Esophagus muscularis mucosa (tissue), 4 donors: ENCODE measurements around the gene CAMSAP1. TPM values are rescaled to one million over a fixed set of nuclear protein-coding genes. Genes with fewer than 3 reads are reported as not detected.

Source experiments
- DNase-seq: peaks from one replicate; pipeline ENCODE4 v3.0.0-alpha.2; 2017; ENCODE audit errors: extremely low spot score
- H3K27ac ChIP-seq, 4 donors: fragments of 200-600 bp; sonication (generic); replicated peaks in 1 of 4; 1 replicate in 3 of 4; 2 replicates in 1 of 4; pipeline ENCODE4 v1.5.1; 2016 to 2019; ENCODE audit warnings: mild to moderate bottlenecking in 1 of 4
- H3K27me3 ChIP-seq, 4 donors: fragments of 200-600 bp; sonication (generic); one replicate each; pipeline versions ENCODE4 v1.5.1 to v1.6.0; 2016 to 2019
- H3K36me3 ChIP-seq, 4 donors: fragments of 200-600 bp; sonication (generic); one replicate each; pipeline ENCODE4 v1.5.1; 2016 to 2019
- H3K4me1 ChIP-seq, 4 donors: fragments of 200-600 bp; sonication (generic); one replicate each; pipeline ENCODE4 v1.5.1; 2016 to 2019
- H3K4me3 ChIP-seq, 4 donors: fragments of 200-600 bp; sonication (generic); 1 replicate in 2 of 4; 2 replicates in 2 of 4; pipeline ENCODE4 v1.5.1; 2016 to 2019; ENCODE audit warnings: mild to moderate bottlenecking in 4 of 4, moderate library complexity in 1 of 4
- H3K9me3 ChIP-seq, 4 donors: fragments of 200-600 bp; sonication (generic); 1 replicate in 3 of 4; 2 replicates in 1 of 4; pipeline ENCODE4 v1.5.1; 2016 to 2019
- CTCF ChIP-seq, 3 experiments: fragments of 200-600 bp in 2 of 3; fragments of 450-650 bp in 1 of 3; sonication (generic) in 2 of 3; IDR thresholded peaks; one replicate each; pipeline ENCODE4 v1.5.1; 2017 to 2019; ENCODE audit warnings: antibody characterized with exemption in 3 of 3, mild to moderate bottlenecking in 2 of 3, moderate library complexity in 1 of 3
- EP300 ChIP-seq: sonication (generic); formaldehyde crosslinking; IDR thresholded peaks from one replicate; pipeline ENCODE4 v1.6.1; 2017; ENCODE audit warnings: antibody characterized with exemption
- POLR2A ChIP-seq: fragments of 450-650 bp; IDR thresholded peaks from one replicate; pipeline ENCODE4 v1.6.1; 2017; ENCODE audit warnings: antibody characterized with exemption, moderate library complexity, mild to moderate bottlenecking, low read depth
- POLR2AphosphoS5 ChIP-seq, 2 donors: sonication (generic); formaldehyde crosslinking; IDR thresholded peaks; one replicate each; pipeline ENCODE4 v1.6.1; 2017; ENCODE audit warnings: antibody characterized with exemption in 2 of 2
- WGBS: methylation state at CpG from one replicate; pipeline ENCODE4 v1.1.5; 2018; 5-methylcytosine and 5-hydroxymethylcytosine counted together
- intact Hi-C: fragments of 100-400 bp; cut with DNase I; formaldehyde crosslinking; loops from one replicate; pipeline ENCODE4 v1.15.1; 2023
- total RNA-seq, 4 donors: library from RNA; depleted of rRNA; stranded (reverse); fragments of >200 nt; gene quantifications; one replicate each; pipeline versions ENCODE4 v1.1.0 to v1.2.1, GENCODE V29; 2016

The CAMSAP1 gene
- total RNA-seq, 4 donors from 2014 or later = 21.0 to 52.7 (median 30.5) TPM

DNA sequence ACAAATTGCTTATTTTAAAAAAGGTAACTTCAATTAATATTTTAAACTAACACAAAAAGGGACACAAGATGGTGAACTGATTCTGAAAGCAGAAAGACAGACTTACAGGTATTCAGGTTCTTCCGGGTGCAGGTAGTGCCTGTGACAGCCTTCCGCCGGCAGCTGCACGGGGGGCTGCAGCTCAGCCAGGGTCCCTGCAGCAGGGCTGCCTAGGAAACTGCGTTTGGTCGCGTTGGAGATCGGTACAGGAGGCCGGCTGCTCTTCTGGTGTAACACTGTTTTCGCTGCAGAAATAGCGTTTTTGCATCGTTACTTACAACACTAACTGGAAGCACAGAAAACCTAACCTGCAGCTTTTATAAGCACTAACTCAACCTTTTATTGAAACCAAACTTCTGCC is 80.0 kb downstream of the CAMSAP1 start:
- DNase-seq = no peak
- H3K27me3 ChIP-seq = no peaks in the 10 kb centered on the region
- H3K36me3 ChIP-seq = peaks cover 10 to 52% (median 32%) of the 10 kb centered on the region in 4 donors
- H3K27ac ChIP-seq = no peak overlapping the region
- TF ChIP-seq POLR2AphosphoS5 (IDR thresholded peaks at IDR 0.05) (no peak), POLR2A (no peak), EP300 (no peak), CTCF (IDR thresholded peaks at IDR 0.05) (no peak)
- H3K4me3 ChIP-seq = no peak overlapping the region
- H3K9me3 ChIP-seq = peaks cover 0 to 7% (median 3%) of the 10 kb centered on the region in 4 donors
- 96% methylated on average over 12 of the region's 12 CpGs for WGBS
- intact Hi-C loops = no loop called here
- H3K4me1 ChIP-seq = no peaks in the 10 kb centered on the region

DNA sequence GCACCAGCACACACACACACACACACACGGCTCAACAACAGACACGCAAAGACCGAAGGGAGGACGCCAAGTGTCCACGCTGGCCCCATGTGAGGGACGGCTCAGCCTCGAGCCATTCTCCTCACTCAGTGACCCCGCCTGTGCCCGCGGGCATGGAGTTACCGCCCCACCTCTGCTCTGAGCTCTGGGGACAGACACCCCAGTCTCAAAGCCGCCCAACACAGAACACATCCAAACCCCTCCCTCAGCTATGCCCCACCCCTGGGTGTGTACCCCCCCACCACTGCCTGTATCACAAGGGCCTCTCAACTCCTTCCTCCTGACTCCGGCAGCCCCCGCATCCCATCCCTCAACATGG is 81.2 kb downstream of the CAMSAP1 start:
- no peaks in the 10 kb centered on the region for H3K27me3 ChIP-seq
- no peak for DNase-seq
- H3K4me1 ChIP-seq = no peaks in the 10 kb centered on the region
- H3K36me3 ChIP-seq = peaks cover 20 to 64% (median 44%) of the 10 kb centered on the region in 4 donors
- no peak overlapping the region for H3K4me3 ChIP-seq
- H3K27ac ChIP-seq = no peak overlapping the region
- peaks cover 0 to 7% (median 3%) of the 10 kb centered on the region in 4 donors for H3K9me3 ChIP-seq
- TF ChIP-seq POLR2A (no peak), POLR2AphosphoS5 (IDR thresholded peaks at IDR 0.05) (no peak), EP300 (no peak), CTCF (IDR thresholded peaks at IDR 0.05) (no peak)
- WGBS = 97% methylated on average over 14 of the region's 14 CpGs
- intact Hi-C loops = no loop called here

GRCh38 chr9:135825435-135826187 is 81.7 kb downstream of the CAMSAP1 start:
- peaks cover 25 to 69% (median 49%) of the 10 kb centered on the region in 4 donors for H3K36me3 ChIP-seq
- no peaks in the 10 kb centered on the region for H3K27me3 ChIP-seq
- intact Hi-C loops = no loop called here
- 94% methylated on average over 21 of the region's 25 CpGs for WGBS
- peaks cover 0 to 7% (median 3%) of the 10 kb centered on the region in 4 donors for H3K9me3 ChIP-seq
- no peak for DNase-seq
- no peak for TF ChIP-seq POLR2AphosphoS5 (IDR thresholded peaks at IDR 0.05)
- no peak for TF ChIP-seq CTCF (IDR thresholded peaks at IDR 0.05)
- TF ChIP-seq POLR2A = no peak
- TF ChIP-seq EP300 = no peak
- no peak overlapping the region for H3K4me3 ChIP-seq
- no peaks in the 10 kb centered on the region for H3K4me1 ChIP-seq
- H3K27ac ChIP-seq = no peak overlapping the region

GRCh38 chr9:135823036-135823435 is 84.3 kb downstream of the CAMSAP1 start:
- no peak for TF ChIP-seq EP300
- no peak for TF ChIP-seq POLR2AphosphoS5 (IDR thresholded peaks at IDR 0.05)
- no peak for TF ChIP-seq POLR2A
- no peak for TF ChIP-seq CTCF (IDR thresholded peaks at IDR 0.05)
- peaks cover 39 to 93% (median 69%) of the 10 kb centered on the region in 4 donors for H3K36me3 ChIP-seq

More at GRCh38 chr9:135823036-135823435, 84.3 kb downstream of the CAMSAP1 start:
- no peak overlapping the region for H3K4me3 ChIP-seq
- no peak for DNase-seq
- WGBS = 100% methylated on average over 5 of the region's 12 CpGs
- H3K9me3 ChIP-seq = no peaks in the 10 kb centered on the region
- intact Hi-C loops = no loop called here
- no peaks in the 10 kb centered on the region for H3K27me3 ChIP-seq
- H3K27ac ChIP-seq = no peak overlapping the region
- no peaks in the 10 kb centered on the region for H3K4me1 ChIP-seq
